GM19455 (cell line): ENCODE measurements around the gene SORCS2.

Experiments used
- ATAC-seq: cut with Tn5 transposase; IDR thresholded peaks from one replicate; pipeline ENCODE4 v1.9.1; 2021; ENCODE audit not compliant: unreplicated experiment

SORCS2 gene

GRCh38 chr4:7399440-7400234, 207.3 kb downstream of the SORCS2 start:
- no peak for ATAC-seq

GRCh38 chr4:7400671-7401298, 208.4 kb downstream of the SORCS2 start:
- ATAC-seq, result no peak

- ATAC-seq, result no peak
These were observed 210.2 kb downstream of the SORCS2 start for GRCh38 chr4:7402526-7402925.

GRCh38 chr4:7403001-7403400, 210.7 kb downstream of the SORCS2 start:
- ATAC-seq, result no peak

- no peak for ATAC-seq
These were observed 215.8 kb downstream of the SORCS2 start for GRCh38 chr4:7408166-7408565.

GRCh38 chr4:7410446-7410845, 218.1 kb downstream of the SORCS2 start:
- ATAC-seq, result no peak

GRCh38 chr4:7411491-7411890, 219.2 kb downstream of the SORCS2 start:
- no peak for ATAC-seq

- no peak for ATAC-seq
These were observed 219.7 kb downstream of the SORCS2 start for GRCh38 chr4:7411896-7412553.

- no peak for ATAC-seq
These were observed 220.2 kb downstream of the SORCS2 start for GRCh38 chr4:7412554-7412912.

GRCh38 chr4:7414046-7414445, 221.7 kb downstream of the SORCS2 start:
- ATAC-seq, result no peak

GRCh38 chr4:7414736-7415510, 222.6 kb downstream of the SORCS2 start:
- ATAC-seq, result no peak

GRCh38 chr4:7415927-7416686, 223.8 kb downstream of the SORCS2 start:
- no peak for ATAC-seq

- no peak for ATAC-seq
These were observed 224.6 kb downstream of the SORCS2 start for GRCh38 chr4:7416745-7417432.

- no peak for ATAC-seq
These were observed 225.3 kb downstream of the SORCS2 start for GRCh38 chr4:7417639-7418038.

GRCh38 chr4:7418131-7418943, 226.0 kb downstream of the SORCS2 start:
- ATAC-seq, result no peak

- no peak for ATAC-seq
These were observed 227.8 kb downstream of the SORCS2 start for GRCh38 chr4:7419961-7420660.

- no peak for ATAC-seq
These were observed 228.3 kb downstream of the SORCS2 start for GRCh38 chr4:7420661-7421040.

GRCh38 chr4:7421356-7422150, 229.2 kb downstream of the SORCS2 start:
- ATAC-seq, result no peak
